Measurements from ENCODE around the gene SLC2A10.
A peak's percentile ranks its signal among the peaks of the same experiment; 100 is the strongest.
"Not testable (repeated sequence)": the region's sequence is repeated elsewhere in the genome, so short reads cannot be mapped to it uniquely, and the experiment has no call there.

Gene SLC2A10

GRCh38 chr20:46709459-46710152 lies at the start of gene SLC2A10:
Gene SLC2A10 (plus strand): TSS chr20:46709649. CDS start chr20:46709737, 88 bp downstream.
- DNase-seq = peak; percentile 82

GRCh38 chr20:46660487-46660886 lies 49.0 kb upstream of the SLC2A10 start:
- no peak for DNase-seq

GRCh38 chr20:46661659-46662058 lies 47.8 kb upstream of the SLC2A10 start:
- no peak for DNase-seq

GRCh38 chr20:46663531-46663930 lies 45.9 kb upstream of the SLC2A10 start:
- DNase-seq = no peak

GRCh38 chr20:46665602-46666001 lies 43.8 kb upstream of the SLC2A10 start:
- no peak for DNase-seq

GRCh38 chr20:46666306-46666705 lies 43.1 kb upstream of the SLC2A10 start:
- no peak for DNase-seq

GRCh38 chr20:46666818-46667515 lies 42.5 kb upstream of the SLC2A10 start:
- DNase-seq = no peak

GRCh38 chr20:46670228-46670584 lies 39.2 kb upstream of the SLC2A10 start:
- no peak for DNase-seq

GRCh38 chr20:46670585-46671584 lies 38.6 kb upstream of the SLC2A10 start:
- no peak for DNase-seq

- DNase-seq = no peak
Observed at GRCh38 chr20:46671866-46672542, 37.4 kb upstream of the SLC2A10 start.

GRCh38 chr20:46672543-46673148 lies 36.8 kb upstream of the SLC2A10 start:
- no peak for DNase-seq

GRCh38 chr20:46673394-46674252 lies 35.8 kb upstream of the SLC2A10 start:
- DNase-seq = no peak

GRCh38 chr20:46674253-46675083 lies 35.0 kb upstream of the SLC2A10 start:
- DNase-seq = peak; percentile 45

- not testable (repeated sequence) for DNase-seq
Observed at GRCh38 chr20:46676649-46677316, 32.7 kb upstream of the SLC2A10 start.

- DNase-seq = no peak
Observed at GRCh38 chr20:46677608-46678007, 31.8 kb upstream of the SLC2A10 start.

GRCh38 chr20:46678516-46678915 lies 30.9 kb upstream of the SLC2A10 start:
- no peak for DNase-seq

GRCh38 chr20:46680684-46681031 lies 28.8 kb upstream of the SLC2A10 start:
- no peak for DNase-seq

GRCh38 chr20:46681032-46681854 lies 28.2 kb upstream of the SLC2A10 start:
- peak; percentile 93 for DNase-seq
